ENCODE measurements around the gene NR4A2.

Gene NR4A2

GRCh38 chr2:156332534-156333273, at the start of gene NR4A2:
TSS of gene NR4A2 (minus strand) at chr2:156332721. CDS start at chr2:156330186, 2,535 bp downstream.
- peak; percentile 53 to 87 for DNase-seq

GRCh38 chr2:156380117-156380645, 47.7 kb upstream of the NR4A2 start:
- no peak for DNase-seq

GRCh38 chr2:156379714-156380113, 47.2 kb upstream of the NR4A2 start:
- no peak for DNase-seq

GRCh38 chr2:156379071-156379470, 46.5 kb upstream of the NR4A2 start:
- no peak for DNase-seq

GRCh38 chr2:156366753-156367152, 34.2 kb upstream of the NR4A2 start:
- DNase-seq: no peak

GRCh38 chr2:156363141-156363540, 30.6 kb upstream of the NR4A2 start:
- DNase-seq: no peak

GRCh38 chr2:156356014-156356754, 23.7 kb upstream of the NR4A2 start:
- DNase-seq: no peak

GRCh38 chr2:156352911-156353310, 20.4 kb upstream of the NR4A2 start:
- DNase-seq: no peak

GRCh38 chr2:156350374-156351142, 18.0 kb upstream of the NR4A2 start:
- DNase-seq: no peak

- DNase-seq: no peak
Observed at GRCh38 chr2:156349605-156350004, 17.1 kb upstream of the NR4A2 start.

- DNase-seq: no peak
Observed at GRCh38 chr2:156349161-156349560, 16.6 kb upstream of the NR4A2 start.

GRCh38 chr2:156347431-156347830, 14.9 kb upstream of the NR4A2 start:
- no peak for DNase-seq

GRCh38 chr2:156346731-156347130, 14.2 kb upstream of the NR4A2 start:
- no peak for DNase-seq

GRCh38 chr2:156345582-156345981, 13.1 kb upstream of the NR4A2 start:
- no peak for DNase-seq

- no peak for DNase-seq
Observed at GRCh38 chr2:156343940-156344301, 11.4 kb upstream of the NR4A2 start.

- DNase-seq: no peak
Observed at GRCh38 chr2:156343096-156343939, 10.8 kb upstream of the NR4A2 start.

GRCh38 chr2:156342254-156343095, 10.0 kb upstream of the NR4A2 start:
- peak; percentile 90 to 95 for DNase-seq

GRCh38 chr2:156341452-156342253, 9.1 kb upstream of the NR4A2 start:
- peak; percentile 84 to 93 for DNase-seq

GRCh38 chr2:156340804-156341451, 8.4 kb upstream of the NR4A2 start:
- DNase-seq: peak; percentile 62 to 64

GRCh38 chr2:156340377-156340776, 7.9 kb upstream of the NR4A2 start:
- DNase-seq: peak in 1 of 2 experiments; percentile 31

Data from NCI-H446 (cell line).